CD14-positive monocyte (primary cell): Measurements from ENCODE around the gene CTNND2. TPM values are rescaled to one million over a fixed set of nuclear protein-coding genes. Genes with fewer than 3 reads are reported as not detected.

ENCODE experiments used
- DNase-seq, 3 donors: peaks; one replicate each; pipeline ENCODE4 v3.0.0-alpha.2; 2011 to 2022
- H2AFZ ChIP-seq: 2 replicates; pipeline ENCODE4 v1.6.0; 2012; ENCODE audit warnings: mild to moderate bottlenecking, low read depth, low read length, inconsistent platforms; ENCODE audit not compliant: insufficient read depth, poor library complexity, severe bottlenecking
- H3K27ac ChIP-seq, 2 donors: 1 replicate in 1 of 2; 2 replicates in 1 of 2; pipeline ENCODE4 v1.5.1; 2012 to 2013; ENCODE audit warnings: low read length in 2 of 2, control low read depth in 1 of 2, inconsistent platforms in 1 of 2, low read depth in 1 of 2, mild to moderate bottlenecking in 1 of 2
- H3K27me3 ChIP-seq, 2 donors: one replicate each; pipeline versions ENCODE4 v1.6.0 to v1.6.1; 2011 to 2013; ENCODE audit warnings: low read length in 2 of 2; ENCODE audit not compliant: control insufficient read depth in 2 of 2, insufficient read depth in 2 of 2
- H3K36me3 ChIP-seq, 2 donors: replicated peaks in 1 of 2; 1 replicate in 1 of 2; 2 replicates in 1 of 2; pipeline versions ENCODE4 v1.5.1 to v1.6.1; 2012 to 2013; ENCODE audit warnings: low read length in 2 of 2, control low read depth in 1 of 2, inconsistent platforms in 1 of 2, mild to moderate bottlenecking in 1 of 2; ENCODE audit not compliant: insufficient read depth in 2 of 2, control insufficient read depth in 1 of 2
- H3K4me1 ChIP-seq, 2 donors: 1 replicate in 1 of 2; 2 replicates in 1 of 2; pipeline versions ENCODE4 v1.5.1 to v1.6.1; 2012 to 2013; ENCODE audit warnings: low read length in 2 of 2, control low read depth in 1 of 2, inconsistent platforms in 1 of 2, mild to moderate bottlenecking in 1 of 2, moderate library complexity in 1 of 2; ENCODE audit not compliant: insufficient read depth in 2 of 2, control insufficient read depth in 1 of 2
- H3K4me2 ChIP-seq: replicated peaks from 2 replicates; pipeline ENCODE3; 2012; ENCODE audit warnings: low read length, moderate library complexity, mild to moderate bottlenecking; ENCODE audit not compliant: poor library complexity, severe bottlenecking; ENCODE audit errors: extremely low read depth
- H3K4me3 ChIP-seq, 3 experiments: fragments of 200-600 bp in 1 of 3; sonication (generic) in 1 of 3; replicated peaks in 1 of 3; 1 replicate in 2 of 3; 2 replicates in 1 of 3; pipeline ENCODE4 v1.5.1; 2011 to 2013; ENCODE audit warnings: low read length in 3 of 3, mild to moderate bottlenecking in 3 of 3, control low read depth in 2 of 3, low read depth in 2 of 3, inconsistent platforms in 1 of 3, moderate library complexity in 1 of 3
- H3K79me2 ChIP-seq: 2 replicates; pipeline ENCODE4 v1.6.0; 2012; ENCODE audit warnings: mild to moderate bottlenecking, control low read depth, inconsistent platforms, low read length, moderate library complexity; ENCODE audit not compliant: insufficient read depth
- H3K9ac ChIP-seq: 2 replicates; pipeline ENCODE4 v1.6.0; 2017; ENCODE audit warnings: low read length, mild to moderate bottlenecking; ENCODE audit not compliant: insufficient read depth, poor library complexity, severe bottlenecking
- H3K9me3 ChIP-seq, 2 donors: replicated peaks in 1 of 2; 1 replicate in 1 of 2; 2 replicates in 1 of 2; pipeline versions ENCODE4 v1.5.1 to v1.6.1; 2012 to 2013; ENCODE audit warnings: low read length in 2 of 2, control low read depth in 1 of 2; ENCODE audit not compliant: control insufficient read depth in 1 of 2, insufficient read depth in 1 of 2
- H4K20me1 ChIP-seq: 2 replicates; pipeline ENCODE4 v1.6.0; 2012; ENCODE audit warnings: mild to moderate bottlenecking, low read length, control low read depth, moderate library complexity; ENCODE audit not compliant: insufficient read depth
- H3K27ac Mint-ChIP-seq, 7 donors: one replicate each; pipeline ENCODE4 v1.8.0; 2020; ENCODE audit warnings: mild to moderate bottlenecking in 7 of 7, mixed read lengths in 7 of 7, moderate library complexity in 6 of 7, inconsistent platforms in 2 of 7
- H3K27me3 Mint-ChIP-seq, 3 donors: one replicate each; pipeline ENCODE4 v1.8.0; 2021 to 2022; ENCODE audit warnings: low read depth in 3 of 3, mild to moderate bottlenecking in 3 of 3, mixed read lengths in 3 of 3, moderate library complexity in 3 of 3, inconsistent platforms in 1 of 3
- H3K36me3 Mint-ChIP-seq, 2 donors: one replicate each; pipeline ENCODE4 v1.8.0; 2020; ENCODE audit warnings: mixed read lengths in 2 of 2, inconsistent platforms in 1 of 2, mild to moderate bottlenecking in 1 of 2
- H3K4me1 Mint-ChIP-seq: one replicate; pipeline ENCODE4 v1.8.0; 2020; ENCODE audit warnings: mild to moderate bottlenecking, mixed read lengths
- H3K4me3 Mint-ChIP-seq, 2 donors: one replicate each; pipeline ENCODE4 v1.8.0; 2020; ENCODE audit warnings: mild to moderate bottlenecking in 2 of 2, mixed read lengths in 2 of 2, moderate library complexity in 1 of 2
- H3K9me3 Mint-ChIP-seq, 7 donors: one replicate each; pipeline ENCODE4 v1.8.0; 2020 to 2022; ENCODE audit warnings: mixed read lengths in 7 of 7, mild to moderate bottlenecking in 6 of 7, moderate library complexity in 6 of 7, inconsistent platforms in 2 of 7
- WGBS: methylation state at CpG from one replicate; pipeline ENCODE4 v1.1.5; 2013; ENCODE audit warnings: missing lambda C conversion rate; ENCODE audit not compliant: insufficient coverage; 5-methylcytosine and 5-hydroxymethylcytosine counted together
- intact Hi-C, 2 donors: fragments of 100-400 bp; cut with micrococcal nuclease; formaldehyde crosslinking; loops; one replicate each; pipeline versions ENCODE4 v1.15.0 to v1.15.1; 2023
- polyA plus RNA-seq, 3 donors: library from polyadenylated mRNA; depleted of rRNA in 1 of 3; unstranded in 2 of 3; stranded (reverse) in 1 of 3; fragments of 300-500 nt in 2 of 3; fragments of >200 nt in 1 of 3; fragmentation: Illumina TruSeq in 2 of 3; gene quantifications; 1 replicate in 2 of 3; 2 replicates in 1 of 3; pipeline ENCODE4 v1.2.3, GENCODE V29; 2012 to 2021
- TF ChIP-seq, protein P1 (sequence below): fragments of 200-600 bp; IDR thresholded peaks from one replicate; pipeline ENCODE4 v1.8.0; 2022; ENCODE audit warnings: antibody characterized with exemption, mild to moderate bottlenecking

Gene CTNND2
- polyA plus RNA-seq, 3 donors = not detected

DNA sequence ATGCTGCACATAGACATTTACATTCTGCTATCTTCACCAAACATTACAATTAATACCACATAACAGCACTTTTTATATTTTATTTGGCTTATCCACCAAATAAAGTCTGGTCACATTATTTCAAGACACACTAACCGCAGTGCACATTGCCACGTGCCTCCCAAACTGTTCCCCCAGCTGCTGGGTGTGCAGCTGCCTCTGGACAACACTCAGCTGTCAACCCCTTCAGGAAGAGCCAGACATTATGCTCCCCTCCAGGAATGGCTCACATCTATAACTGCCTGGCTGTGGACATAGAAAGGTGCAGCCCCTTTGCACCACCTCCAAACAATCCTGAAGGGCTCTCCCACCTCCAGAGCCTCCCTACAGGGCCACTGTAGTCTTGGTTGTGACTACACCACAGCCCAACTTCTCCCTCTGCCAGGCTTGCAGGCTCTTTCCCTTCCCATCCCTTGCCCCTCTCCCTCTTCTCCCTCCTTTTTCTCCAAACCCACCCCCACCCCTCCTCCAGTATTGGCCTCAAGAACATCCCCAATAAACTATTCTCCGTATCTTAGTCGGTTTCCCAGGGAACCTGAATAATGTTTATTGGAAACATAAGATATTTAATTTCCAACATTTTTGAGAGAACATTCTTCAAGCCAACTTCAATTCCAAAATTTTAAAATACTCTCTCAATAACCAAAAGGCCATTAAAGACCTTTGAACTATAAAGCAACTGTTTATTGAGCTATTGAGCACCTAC lies 372.3 kb downstream of the CTNND2 start:
- H3K27ac Mint-ChIP-seq = no peak overlapping the region
- intact Hi-C loops = no loop called here

DNA sequence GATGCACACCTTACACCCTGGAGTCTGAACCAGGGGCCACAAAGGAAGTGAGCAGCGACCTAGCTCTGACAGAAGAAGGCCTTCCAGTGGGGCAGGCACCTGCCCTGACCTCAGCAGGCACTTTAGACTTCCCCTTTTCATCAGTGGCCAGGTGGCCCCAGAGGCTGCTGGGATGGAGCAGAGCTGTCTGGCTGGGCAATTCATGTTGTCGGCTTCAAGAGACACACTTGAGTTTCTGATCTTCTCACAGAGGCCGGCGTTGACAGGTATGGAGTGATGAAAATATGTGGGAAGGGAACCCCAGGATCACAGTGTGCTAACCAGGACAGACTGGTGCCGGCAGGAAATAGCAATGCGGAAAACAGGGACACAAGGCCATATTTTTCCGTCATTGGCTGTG lies 375.5 kb downstream of the CTNND2 start:
- H3K27ac ChIP-seq = no peak overlapping the region
- H3K9me3 ChIP-seq = no peaks in the 10 kb centered on the region
- Mint-ChIP-seq H3K9me3 (peaks cover 0 to 10% (median 2%) of the 10 kb centered on the region in 7 donors), H3K4me1 (no peaks in the 10 kb centered on the region), H3K36me3 (no peaks in the 10 kb centered on the region), H3K27me3 (peaks cover 0 to 2% (median 1%) of the 10 kb centered on the region in 3 donors), H3K4me3 (no peak overlapping the region), H3K27ac (no peak overlapping the region)
- H3K4me3 ChIP-seq = no peak overlapping the region
- no peaks in the 10 kb centered on the region for H4K20me1 ChIP-seq
- H3K36me3 ChIP-seq = no peaks in the 10 kb centered on the region
- 100% methylated on average over 7 of the region's 7 CpGs for WGBS
- H3K4me2 ChIP-seq = no peak overlapping the region
- no peaks in the 10 kb centered on the region for H3K27me3 ChIP-seq
- H3K9ac ChIP-seq = no peak overlapping the region
- TF ChIP-seq, protein P1, sequence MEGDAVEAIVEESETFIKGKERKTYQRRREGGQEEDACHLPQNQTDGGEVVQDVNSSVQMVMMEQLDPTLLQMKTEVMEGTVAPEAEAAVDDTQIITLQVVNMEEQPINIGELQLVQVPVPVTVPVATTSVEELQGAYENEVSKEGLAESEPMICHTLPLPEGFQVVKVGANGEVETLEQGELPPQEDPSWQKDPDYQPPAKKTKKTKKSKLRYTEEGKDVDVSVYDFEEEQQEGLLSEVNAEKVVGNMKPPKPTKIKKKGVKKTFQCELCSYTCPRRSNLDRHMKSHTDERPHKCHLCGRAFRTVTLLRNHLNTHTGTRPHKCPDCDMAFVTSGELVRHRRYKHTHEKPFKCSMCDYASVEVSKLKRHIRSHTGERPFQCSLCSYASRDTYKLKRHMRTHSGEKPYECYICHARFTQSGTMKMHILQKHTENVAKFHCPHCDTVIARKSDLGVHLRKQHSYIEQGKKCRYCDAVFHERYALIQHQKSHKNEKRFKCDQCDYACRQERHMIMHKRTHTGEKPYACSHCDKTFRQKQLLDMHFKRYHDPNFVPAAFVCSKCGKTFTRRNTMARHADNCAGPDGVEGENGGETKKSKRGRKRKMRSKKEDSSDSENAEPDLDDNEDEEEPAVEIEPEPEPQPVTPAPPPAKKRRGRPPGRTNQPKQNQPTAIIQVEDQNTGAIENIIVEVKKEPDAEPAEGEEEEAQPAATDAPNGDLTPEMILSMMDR = no peak
- H2AFZ ChIP-seq = no peak overlapping the region
- H3K79me2 ChIP-seq = no peaks in the 10 kb centered on the region
- H3K4me1 ChIP-seq = no peaks in the 10 kb centered on the region
- intact Hi-C loops = no loop called here
- no peak for DNase-seq

More for the DNA sequence above, 372.3 kb downstream of the CTNND2 start:
- Mint-ChIP-seq H3K4me1 (no peaks in the 10 kb centered on the region), H3K36me3 (no peaks in the 10 kb centered on the region), H3K9me3 (peaks cover 0 to 8% (median 0%) of the 10 kb centered on the region in 7 donors), H3K27me3 (peaks cover 0 to 3% (median 1%) of the 10 kb centered on the region in 3 donors), H3K4me3 (no peak overlapping the region)
- H2AFZ ChIP-seq = no peak overlapping the region
- H3K27me3 ChIP-seq = no peaks in the 10 kb centered on the region
- no peak overlapping the region for H3K9ac ChIP-seq
- no peak overlapping the region for H3K4me3 ChIP-seq
- no peak overlapping the region for H3K4me2 ChIP-seq
- no peak overlapping the region for H3K27ac ChIP-seq
- H4K20me1 ChIP-seq = no peaks in the 10 kb centered on the region
- no peaks in the 10 kb centered on the region for H3K4me1 ChIP-seq
- H3K9me3 ChIP-seq = no peaks in the 10 kb centered on the region
- H3K79me2 ChIP-seq = no peaks in the 10 kb centered on the region
- no peak for DNase-seq
- no peaks in the 10 kb centered on the region for H3K36me3 ChIP-seq
- TF ChIP-seq, protein P1 = no peak
- WGBS = 97% methylated on average over 2 of the region's 4 CpGs
